Parathyroid adenoma (tissue), 2 donors: ENCODE results near the gene EPS15.
A peak's percentile ranks its signal among the peaks of the same experiment; 100 is the strongest.

Experiments used
- H2AFZ ChIP-seq: fragments of 300-600 bp; sonication (generic); one replicate; pipeline ENCODE4 v1.7.0; 2017; ENCODE audit warnings: antibody characterized with exemption, mild to moderate bottlenecking
- H3K27ac ChIP-seq: fragments of 300-600 bp; sonication (generic); one replicate; pipeline ENCODE4 v1.7.0; 2017
- H3K27me3 ChIP-seq: fragments of 300-600 bp; sonication (generic); one replicate; pipeline ENCODE4 v1.7.0; 2017; ENCODE audit warnings: low read length; ENCODE audit not compliant: control insufficient read depth, insufficient read depth
- H3K36me3 ChIP-seq: fragments of 300-600 bp; sonication (generic); one replicate; pipeline ENCODE4 v1.7.0; 2017; ENCODE audit warnings: low read length; ENCODE audit not compliant: control insufficient read depth, insufficient read depth
- H3K4me1 ChIP-seq: fragments of 300-600 bp; sonication (generic); one replicate; pipeline ENCODE4 v1.7.0; 2017; ENCODE audit warnings: control low read depth
- H3K4me2 ChIP-seq: fragments of 300-600 bp; sonication (generic); one replicate; pipeline ENCODE4 v1.7.0; 2017; ENCODE audit warnings: low read length
- H3K4me3 ChIP-seq: fragments of 300-600 bp; sonication (generic); one replicate; pipeline ENCODE4 v1.7.0; 2017; ENCODE audit warnings: low read depth, low read length
- H3K79me2 ChIP-seq: fragments of 300-600 bp; sonication (generic); one replicate; pipeline ENCODE4 v1.7.0; 2017; ENCODE audit warnings: control low read depth
- H3K9ac ChIP-seq: fragments of 300-600 bp; sonication (generic); one replicate; pipeline ENCODE4 v1.7.0; 2017; ENCODE audit warnings: mild to moderate bottlenecking
- H3K9me3 ChIP-seq: fragments of 300-600 bp; sonication (generic); one replicate; pipeline ENCODE4 v1.7.0; 2017; ENCODE audit warnings: low read length; ENCODE audit not compliant: control insufficient read depth
- TF ChIP-seq, protein P1 (sequence below): fragments of 300-600 bp; sonication (generic); IDR thresholded peaks from one replicate; pipeline ENCODE4 v1.7.0; 2017; ENCODE audit warnings: antibody characterized with exemption, mild to moderate bottlenecking
- donor health status: primary hyperparathyroidism.

EPS15 gene

DNA sequence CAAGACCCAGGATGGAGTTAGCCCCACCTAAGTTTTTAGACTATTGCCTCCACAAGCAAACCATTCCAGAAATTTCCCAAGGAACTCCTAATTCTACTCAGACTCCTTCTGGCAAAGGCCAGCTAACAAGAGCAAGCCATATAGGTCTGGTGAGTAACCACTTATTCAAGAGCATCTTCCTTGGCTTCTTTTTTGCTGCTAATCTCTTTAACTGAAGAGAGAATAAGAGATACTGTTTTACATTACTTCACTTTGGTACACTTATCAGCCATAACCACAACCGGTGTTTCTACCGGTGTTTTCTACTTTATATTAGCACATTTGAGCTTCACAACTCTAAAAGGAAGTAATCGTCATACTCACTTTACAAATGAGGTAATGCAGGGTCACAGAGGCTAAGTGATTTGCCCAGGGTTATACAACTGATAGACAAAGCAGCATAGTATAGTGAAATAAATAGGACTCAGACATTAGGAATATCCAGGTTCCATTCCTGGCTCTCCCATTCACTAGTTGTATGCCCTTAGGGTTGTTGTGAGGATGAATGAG, 1.7 kb upstream of the EPS15 start:
- Histone ChIP-seq H3K9me3 (no peaks in the 10 kb centered on the region), H3K36me3 (no peaks in the 10 kb centered on the region), H3K4me1 (peaks cover 4% of the 10 kb centered on the region), H3K4me3 (no peak overlapping the region), H3K27me3 (no peaks in the 10 kb centered on the region), H2AFZ (no peak overlapping the region), H3K9ac (no peak overlapping the region), H3K27ac (no peak overlapping the region), H3K79me2 (peaks cover 5% of the 10 kb centered on the region), H3K4me2 (no peak overlapping the region)
- TF ChIP-seq, protein P1, sequence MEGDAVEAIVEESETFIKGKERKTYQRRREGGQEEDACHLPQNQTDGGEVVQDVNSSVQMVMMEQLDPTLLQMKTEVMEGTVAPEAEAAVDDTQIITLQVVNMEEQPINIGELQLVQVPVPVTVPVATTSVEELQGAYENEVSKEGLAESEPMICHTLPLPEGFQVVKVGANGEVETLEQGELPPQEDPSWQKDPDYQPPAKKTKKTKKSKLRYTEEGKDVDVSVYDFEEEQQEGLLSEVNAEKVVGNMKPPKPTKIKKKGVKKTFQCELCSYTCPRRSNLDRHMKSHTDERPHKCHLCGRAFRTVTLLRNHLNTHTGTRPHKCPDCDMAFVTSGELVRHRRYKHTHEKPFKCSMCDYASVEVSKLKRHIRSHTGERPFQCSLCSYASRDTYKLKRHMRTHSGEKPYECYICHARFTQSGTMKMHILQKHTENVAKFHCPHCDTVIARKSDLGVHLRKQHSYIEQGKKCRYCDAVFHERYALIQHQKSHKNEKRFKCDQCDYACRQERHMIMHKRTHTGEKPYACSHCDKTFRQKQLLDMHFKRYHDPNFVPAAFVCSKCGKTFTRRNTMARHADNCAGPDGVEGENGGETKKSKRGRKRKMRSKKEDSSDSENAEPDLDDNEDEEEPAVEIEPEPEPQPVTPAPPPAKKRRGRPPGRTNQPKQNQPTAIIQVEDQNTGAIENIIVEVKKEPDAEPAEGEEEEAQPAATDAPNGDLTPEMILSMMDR: no peak

DNA sequence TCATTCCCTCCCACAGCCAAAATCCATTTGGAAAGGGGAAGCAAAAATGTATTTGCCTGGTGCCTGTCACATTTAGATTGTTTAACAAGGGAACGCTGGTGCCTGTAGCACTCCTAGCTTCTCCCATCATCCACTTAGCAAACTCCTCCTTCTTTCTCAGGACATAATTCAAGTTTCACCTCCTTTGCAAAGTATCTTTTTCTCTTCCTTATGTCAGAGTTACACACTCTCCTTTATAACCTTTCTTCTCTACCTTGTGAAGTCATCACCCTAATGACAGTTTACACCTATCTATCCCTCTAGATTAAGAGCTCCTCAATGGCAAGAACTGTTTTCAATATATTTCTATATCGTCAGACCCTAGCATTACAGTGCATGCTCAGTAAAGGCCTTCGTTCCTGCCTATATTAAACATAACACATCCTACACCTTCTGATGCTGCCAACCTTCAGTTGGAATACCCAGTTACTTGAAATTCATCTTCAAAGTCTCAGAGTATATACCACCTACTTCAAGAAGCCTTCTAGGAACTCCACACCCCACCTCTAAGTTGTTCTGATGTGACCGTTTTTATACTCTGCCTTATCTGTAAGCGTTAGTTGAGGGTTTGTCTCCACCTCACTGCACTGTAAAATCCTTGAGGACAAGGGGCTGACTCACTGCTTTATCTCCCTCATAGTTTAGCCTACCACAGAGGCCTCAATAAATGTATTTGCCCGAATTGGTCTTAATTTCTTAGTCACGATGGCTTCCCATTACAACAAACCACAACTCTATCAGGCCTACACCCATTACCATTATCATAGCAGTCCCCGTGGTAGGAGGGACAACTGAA, 1.0 kb upstream of the EPS15 start:
- TF ChIP-seq, protein P1: no peak
- Histone ChIP-seq H3K9ac (no peak overlapping the region), H3K4me1 (peaks cover 4% of the 10 kb centered on the region), H3K27ac (no peak overlapping the region), H2AFZ (no peak overlapping the region), H3K79me2 (peaks cover 5% of the 10 kb centered on the region), H3K4me3 (no peak overlapping the region), H3K9me3 (no peaks in the 10 kb centered on the region), H3K36me3 (no peaks in the 10 kb centered on the region), H3K27me3 (no peaks in the 10 kb centered on the region), H3K4me2 (no peak overlapping the region)

DNA sequence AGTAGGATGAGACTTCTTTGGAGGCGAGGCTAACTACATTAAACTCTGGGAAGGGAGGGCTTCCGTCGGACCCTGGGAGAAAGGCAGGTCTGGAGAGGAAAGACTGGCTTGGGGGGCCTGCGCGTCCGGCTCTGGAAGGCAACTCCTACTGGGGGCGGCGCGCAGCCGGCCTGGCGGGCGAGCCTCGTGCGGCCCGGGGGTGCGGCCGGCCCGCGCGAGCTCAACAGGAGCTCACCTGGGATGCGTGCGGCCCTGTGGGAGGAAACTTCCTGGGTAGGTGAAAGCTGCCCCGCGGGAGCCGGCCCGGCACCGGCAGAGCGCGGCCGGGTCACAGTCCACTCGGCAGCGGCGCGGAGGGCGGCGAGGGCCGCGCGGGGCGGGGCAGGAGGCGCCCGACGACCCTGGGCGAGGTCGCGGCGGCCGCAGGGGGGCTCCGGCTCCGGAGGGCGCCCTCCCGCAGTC, 449 bp downstream of the EPS15 start:
- Histone ChIP-seq H3K4me1 (peaks cover 4% of the 10 kb centered on the region), H3K9me3 (no peaks in the 10 kb centered on the region), H3K36me3 (no peaks in the 10 kb centered on the region), H3K27me3 (no peaks in the 10 kb centered on the region), H3K9ac (no peak overlapping the region), H3K4me2 (peak overlapping the region; percentile 94), H3K79me2 (peaks cover 5% of the 10 kb centered on the region), H2AFZ (peak overlapping the region; percentile 82), H3K4me3 (peak overlapping the region; percentile 87), H3K27ac (peak overlapping the region; percentile 67)
- TF ChIP-seq, protein P1: no peak

DNA sequence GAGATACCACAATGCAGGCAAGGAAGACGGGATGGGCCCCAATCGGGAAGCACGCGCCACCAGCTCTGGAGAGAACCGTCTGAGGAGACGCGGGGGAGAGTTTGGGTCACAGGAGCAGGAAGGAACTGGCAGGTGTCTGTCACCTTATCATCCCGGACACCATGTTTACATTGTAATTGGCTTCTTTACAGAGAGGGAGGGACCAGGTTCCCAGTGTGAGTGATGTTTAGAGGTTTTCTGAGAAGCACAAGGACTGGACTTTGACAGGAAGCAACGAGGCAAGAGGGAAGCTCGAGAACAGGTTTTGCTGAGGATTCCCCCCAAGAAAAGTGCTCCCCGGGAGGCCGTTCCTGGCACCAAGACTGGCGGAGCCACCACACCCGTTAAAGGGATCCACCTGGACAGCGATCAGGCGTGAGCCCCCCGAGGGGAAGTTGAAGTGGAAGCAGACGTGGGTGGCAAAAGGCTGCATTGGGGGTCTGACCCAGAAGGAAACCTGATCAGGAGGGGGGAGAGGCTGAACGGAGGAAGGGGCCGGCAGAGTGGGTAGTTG, 957 bp downstream of the EPS15 start:
- Histone ChIP-seq H2AFZ (peak overlapping the region; percentile 54), H3K27ac (peak overlapping the region; percentile 67), H3K4me3 (peak overlapping the region; percentile 87), H3K9ac (no peak overlapping the region), H3K36me3 (no peaks in the 10 kb centered on the region), H3K79me2 (peaks cover 5% of the 10 kb centered on the region), H3K9me3 (no peaks in the 10 kb centered on the region), H3K4me1 (peaks cover 4% of the 10 kb centered on the region), H3K27me3 (no peaks in the 10 kb centered on the region), H3K4me2 (peak overlapping the region; percentile 94)
- TF ChIP-seq, protein P1: no peak
